Testis (tissue), 3 donors: ENCODE results near the gene STX18. TPM values are rescaled to one million over a fixed set of nuclear protein-coding genes. Genes with fewer than 3 reads are reported as not detected.
"Not testable (repeated sequence)": the region's sequence is repeated elsewhere in the genome, so short reads cannot be mapped to it uniquely, and the experiment has no call there.

Experiments used
- DNase-seq: peaks from one replicate; pipeline ENCODE4 v3.0.0-alpha.2; 2019
- H3K27ac ChIP-seq, 2 donors: fragments of 200-600 bp; sonication (generic); one replicate each; pipeline ENCODE4 v1.5.1; 2019
- H3K27me3 ChIP-seq: fragments of 200-600 bp; sonication (generic); one replicate; pipeline ENCODE4 v1.5.1; 2019
- H3K36me3 ChIP-seq: fragments of 200-600 bp; sonication (generic); one replicate; pipeline ENCODE4 v1.5.1; 2017; ENCODE audit warnings: low read depth; ENCODE audit errors: missing control alignments
- H3K4me1 ChIP-seq: fragments of 200-600 bp; sonication (generic); one replicate; pipeline ENCODE4 v1.5.1; 2019
- H3K4me3 ChIP-seq, 2 donors: fragments of 200-600 bp; sonication (generic); one replicate each; pipeline ENCODE4 v1.5.1; 2017 to 2019
- H3K9me3 ChIP-seq: fragments of 200-600 bp; sonication (generic); one replicate; pipeline ENCODE4 v1.5.1; 2017
- CTCF ChIP-seq, 3 experiments: fragments of 450-650 bp in 2 of 3; fragments of 200-600 bp in 1 of 3; sonication (generic) in 1 of 3; IDR thresholded peaks; one replicate each; pipeline ENCODE4 v1.5.1; 2016 to 2019; ENCODE audit warnings: antibody characterized with exemption in 3 of 3, mild to moderate bottlenecking in 2 of 3, moderate library complexity in 1 of 3
- POLR2A ChIP-seq: fragments of 450-650 bp; IDR thresholded peaks from one replicate; pipeline ENCODE4 v1.6.1; 2017; ENCODE audit warnings: antibody characterized with exemption, mild to moderate bottlenecking, moderate library complexity
- WGBS, 2 donors: methylation state at CpG; one replicate each; pipeline ENCODE4 v1.1.5; 2018; 5-methylcytosine and 5-hydroxymethylcytosine counted together
- intact Hi-C: fragments of 100-400 bp; cut with DNase I; formaldehyde crosslinking; loops from one replicate; pipeline ENCODE4 v1.15.1; 2023; ENCODE audit warnings: low total_unique reads
- polyA plus RNA-seq: library from polyadenylated mRNA; stranded (reverse); fragments of 350-450 nt; fragmentation: Illumina TruSeq; extraction: RNeasy Lipid Tissue Mini Kit (QIAGEN cat#74804); gene quantifications from one replicate; pipeline ENCODE4 v1.2.3, GENCODE V29; 2014; ENCODE audit warnings: low read depth, low replicate concordance; ENCODE audit not compliant: insufficient read depth
- total RNA-seq, 2 donors: library from RNA; depleted of rRNA; stranded (reverse); fragments of >200 nt; gene quantifications; one replicate each; pipeline ENCODE4 v1.2.3, GENCODE V29; 2016

The STX18 gene
- total and polyA plus RNA-seq, 3 donors from 2014 or later = 53.5 to 111 (median 55.0) TPM

- no peak for TF ChIP-seq POLR2A
- TF ChIP-seq CTCF (IDR thresholded peaks at IDR 0.05) = no peak
- intact Hi-C loops = no loop called here
- WGBS, 2 donors = 87 to 89% methylated on average over 5 of the region's 5 CpGs
Measured at GRCh38 chr4:4518747-4519146, 23.1 kb downstream of the STX18 start.

GRCh38 chr4:4514786-4515185 lies 27.1 kb downstream of the STX18 start:
- Histone ChIP-seq H3K4me3 (no peak overlapping the region), H3K9me3 (no peaks in the 10 kb centered on the region), H3K36me3 (no peaks in the 10 kb centered on the region), H3K4me1 (no peaks in the 10 kb centered on the region), H3K27me3 (no peaks in the 10 kb centered on the region), H3K27ac (no peak overlapping the region)
- TF ChIP-seq CTCF (IDR thresholded peaks at IDR 0.05) = no peak
- no peak for TF ChIP-seq POLR2A
- intact Hi-C loops = no loop called here
- DNase-seq = no peak

More at GRCh38 chr4:4518747-4519146, 23.1 kb downstream of the STX18 start:
- no peak overlapping the region for H3K27ac ChIP-seq
- H3K4me3 ChIP-seq = no peak overlapping the region
- H3K36me3 ChIP-seq = no peaks in the 10 kb centered on the region
- no peak for DNase-seq
- H3K9me3 ChIP-seq = no peaks in the 10 kb centered on the region
- H3K27me3 ChIP-seq = no peaks in the 10 kb centered on the region
- no peaks in the 10 kb centered on the region for H3K4me1 ChIP-seq

GRCh38 chr4:4512282-4512681 lies 29.6 kb downstream of the STX18 start:
- no peaks in the 10 kb centered on the region for H3K36me3 ChIP-seq
- 79 to 82% methylated on average over 1 of the region's 1 CpG for WGBS, 2 donors
- intact Hi-C loops = no loop called here
- H3K27ac ChIP-seq = no peak overlapping the region
- no peak overlapping the region for H3K4me3 ChIP-seq
- H3K4me1 ChIP-seq = no peaks in the 10 kb centered on the region
- no peaks in the 10 kb centered on the region for H3K9me3 ChIP-seq
- DNase-seq = no peak
- H3K27me3 ChIP-seq = no peaks in the 10 kb centered on the region
- TF ChIP-seq CTCF (IDR thresholded peaks at IDR 0.05) = no peak
- TF ChIP-seq POLR2A = no peak

GRCh38 chr4:4510641-4511040 lies 31.2 kb downstream of the STX18 start:
- H3K9me3 ChIP-seq, intact Hi-C loops, H3K4me3 ChIP-seq, H3K27me3 ChIP-seq, H3K36me3 ChIP-seq, DNase-seq, H3K27ac ChIP-seq, H3K4me1 ChIP-seq: not testable (repeated sequence)
- 95 to 97% methylated on average over 3 of the region's 3 CpGs for WGBS, 2 donors

GRCh38 chr4:4509521-4509920 lies 32.3 kb downstream of the STX18 start:
- 95 to 96% methylated on average over 2 of the region's 2 CpGs for WGBS, 2 donors
- Histone ChIP-seq H3K9me3 (no peaks in the 10 kb centered on the region), H3K27ac (no peak overlapping the region), H3K4me3 (no peak overlapping the region), H3K4me1 (no peaks in the 10 kb centered on the region), H3K27me3 (no peaks in the 10 kb centered on the region), H3K36me3 (no peaks in the 10 kb centered on the region)
- DNase-seq = no peak
- intact Hi-C loops = no loop called here
- TF ChIP-seq POLR2A (no peak), CTCF (IDR thresholded peaks at IDR 0.05) (no peak)
